Hepatocyte (in vitro differentiated cells): ENCODE measurements around the gene FBXL20.

Experiments
- CTCF ChIP-seq: fragments of 200-600 bp; sonication (generic); IDR thresholded peaks from 2 replicates; pipeline ENCODE4 v1.5.1; 2016; ENCODE audit warnings: antibody characterized with exemption, mild to moderate bottlenecking; ENCODE audit not compliant: poor library complexity
- EZH2 ChIP-seq: fragments of 200-600 bp; sonication (generic); IDR thresholded peaks from 2 replicates; pipeline ENCODE4 v1.6.1; 2016; ENCODE audit warnings: antibody characterized with exemption, mild to moderate bottlenecking, borderline replicate concordance
- EZH2phosphoT487 ChIP-seq: fragments of 200-600 bp; sonication (generic); IDR thresholded peaks from one replicate; pipeline ENCODE4 v1.6.1; 2018; ENCODE audit warnings: antibody characterized with exemption, mild to moderate bottlenecking, low read depth, moderate library complexity; ENCODE audit not compliant: unreplicated experiment, severe bottlenecking

DNA sequence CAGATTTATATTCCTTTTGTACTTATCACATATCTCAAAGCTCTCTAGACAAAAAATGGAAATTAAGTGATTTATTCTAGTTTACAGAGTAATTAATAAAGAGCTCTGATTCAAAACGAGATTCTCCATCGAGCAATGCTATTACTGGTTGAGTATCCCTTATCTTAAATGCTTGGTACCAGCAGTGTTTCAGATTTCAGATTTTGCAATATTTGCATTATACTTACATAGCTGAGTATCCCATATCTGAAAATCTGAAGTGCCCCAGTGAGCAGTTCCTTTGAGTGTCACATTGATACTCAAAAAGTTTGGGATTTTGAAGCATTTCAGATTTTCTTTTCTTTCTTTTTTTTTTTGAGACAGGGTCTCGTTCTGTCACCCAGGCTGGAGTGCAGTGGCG is 118.3 kb downstream of the FBXL20 start:
- TF ChIP-seq CTCF, result no peak
- TF ChIP-seq EZH2phosphoT487, result no peak
- TF ChIP-seq EZH2, result no peak
